Astrocyte (in vitro differentiated cells and primary cell): Measurements from ENCODE around the gene TSC22D3. TPM values are rescaled to one million over a fixed set of nuclear protein-coding genes. Genes with fewer than 3 reads are reported as not detected.

Experiments used
- DNase-seq: peaks from one replicate; pipeline ENCODE4 v3.0.0-alpha.2; 2010; ENCODE audit warnings: low read depth
- FAIRE-seq: peaks from 2 replicates; lab custom pipeline; 2011; peaks lifted over from hg19 to GRCh38; lab: Jason Lieb, UNC
- H2AFZ ChIP-seq: 2 replicates; pipeline ENCODE4 v1.6.0; 2012; ENCODE audit warnings: low read depth, low read length, inconsistent platforms
- H3K27ac ChIP-seq: 2 replicates; pipeline ENCODE4 v1.5.1; 2011; ENCODE audit warnings: low read depth, low read length, inconsistent platforms
- H3K27me3 ChIP-seq: 2 replicates; pipeline ENCODE4 v1.6.0; 2011; ENCODE audit warnings: low read length, inconsistent platforms; ENCODE audit not compliant: insufficient read depth
- H3K36me3 ChIP-seq: 2 replicates; pipeline ENCODE4 v1.5.1; 2011; ENCODE audit warnings: low read length, inconsistent platforms; ENCODE audit not compliant: insufficient read depth
- H3K4me1 ChIP-seq: 2 replicates; pipeline ENCODE4 v1.5.1; 2011; ENCODE audit warnings: low read length, inconsistent platforms; ENCODE audit not compliant: insufficient read depth
- H3K4me2 ChIP-seq: 2 replicates; pipeline ENCODE4 v1.6.0; 2012; ENCODE audit warnings: low read length, inconsistent platforms
- H3K4me3 ChIP-seq: 2 replicates; pipeline ENCODE4 v1.5.1; 2011; ENCODE audit warnings: low read depth, mild to moderate bottlenecking, low read length, inconsistent platforms; ENCODE audit not compliant: insufficient read depth
- H3K79me2 ChIP-seq: 2 replicates; pipeline ENCODE4 v1.6.0; 2012; ENCODE audit warnings: mild to moderate bottlenecking, low read length, inconsistent platforms; ENCODE audit not compliant: insufficient read depth
- H3K9ac ChIP-seq: 2 replicates; pipeline ENCODE4 v1.6.0; 2012; ENCODE audit warnings: mild to moderate bottlenecking, low read length, inconsistent platforms
- H3K9me3 ChIP-seq: 2 replicates; pipeline ENCODE4 v1.5.1; 2012; ENCODE audit warnings: low read depth, mild to moderate bottlenecking, low read length, inconsistent platforms; ENCODE audit not compliant: insufficient read depth
- H4K20me1 ChIP-seq: 2 replicates; pipeline ENCODE4 v1.6.0; 2012; ENCODE audit warnings: low read length, inconsistent platforms; ENCODE audit not compliant: insufficient read depth
- H3K27ac Mint-ChIP-seq: one replicate; pipeline ENCODE4 v1.8.0; 2021; ENCODE audit warnings: mild to moderate bottlenecking, mixed read lengths; ENCODE audit not compliant: unreplicated experiment
- H3K27me3 Mint-ChIP-seq: one replicate; pipeline ENCODE4 v1.8.0; 2021; ENCODE audit warnings: low read depth, mixed read lengths; ENCODE audit not compliant: unreplicated experiment
- H3K36me3 Mint-ChIP-seq: one replicate; pipeline ENCODE4 v1.8.0; 2021; ENCODE audit warnings: low read depth, mixed read lengths; ENCODE audit not compliant: unreplicated experiment
- H3K4me1 Mint-ChIP-seq: one replicate; pipeline ENCODE4 v1.8.0; 2021; ENCODE audit warnings: low read depth, mixed read lengths; ENCODE audit not compliant: unreplicated experiment
- H3K4me3 Mint-ChIP-seq: one replicate; pipeline ENCODE4 v1.8.0; 2021; ENCODE audit warnings: mild to moderate bottlenecking, moderate library complexity, mixed read lengths; ENCODE audit not compliant: unreplicated experiment
- H3K9me3 Mint-ChIP-seq: one replicate; pipeline ENCODE4 v1.8.0; 2021; ENCODE audit warnings: mild to moderate bottlenecking, mixed read lengths; ENCODE audit not compliant: unreplicated experiment
- CTCF ChIP-seq: IDR thresholded peaks from 2 replicates; pipeline ENCODE4 v1.5.1; 2011; ENCODE audit warnings: low read depth, mild to moderate bottlenecking, inconsistent platforms, low read length, moderate library complexity; ENCODE audit not compliant: insufficient read depth
- EZH2 ChIP-seq: IDR thresholded peaks from 2 replicates; pipeline ENCODE4 v1.6.1; 2012; ENCODE audit warnings: mild to moderate bottlenecking, low read length, inconsistent platforms; ENCODE audit not compliant: insufficient read depth
- total RNA-seq: library from RNA; stranded (reverse); gene quantifications from 2 replicates; pipeline ENCODE4 v1.2.1, GENCODE V29; 2021

TSC22D3 gene
- total RNA-seq, 1 donor from 2014 or later = 30.7 TPM

- H3K9ac ChIP-seq = no peak overlapping the region
- Mint-ChIP-seq H3K9me3 (no peaks in the 10 kb centered on the region), H3K27ac (peak overlapping the region; percentile 47), H3K4me1 (peaks cover 24% of the 10 kb centered on the region), H3K27me3 (no peaks in the 10 kb centered on the region), H3K4me3 (no peak overlapping the region), H3K36me3 (no peaks in the 10 kb centered on the region)
- H2AFZ ChIP-seq = no peak overlapping the region
- no peaks in the 10 kb centered on the region for H3K9me3 ChIP-seq
- H3K4me1 ChIP-seq = peaks cover 6% of the 10 kb centered on the region
- no peak overlapping the region for H3K27ac ChIP-seq
- DNase-seq (peak; percentile 65), FAIRE-seq (peak; percentile 88)
- TF ChIP-seq EZH2 (no peak), CTCF (no peak)
- no peaks in the 10 kb centered on the region for H3K79me2 ChIP-seq
- H3K4me3 ChIP-seq = no peak overlapping the region
- peak overlapping the region; percentile 57 for H3K4me2 ChIP-seq
- no peaks in the 10 kb centered on the region for H3K27me3 ChIP-seq
- no peaks in the 10 kb centered on the region for H4K20me1 ChIP-seq
- no peaks in the 10 kb centered on the region for H3K36me3 ChIP-seq
These were observed 43.6 kb downstream of the TSC22D3 start for GRCh38 chrX:107731831-107732502.

GRCh38 chrX:107730991-107731766 is 44.4 kb downstream of the TSC22D3 start:
- Histone ChIP-seq H2AFZ (no peak overlapping the region), H3K4me2 (peak overlapping the region; percentile 57), H4K20me1 (no peaks in the 10 kb centered on the region), H3K4me1 (peaks cover 6% of the 10 kb centered on the region), H3K27ac (no peak overlapping the region), H3K4me3 (no peak overlapping the region), H3K27me3 (no peaks in the 10 kb centered on the region), H3K36me3 (no peaks in the 10 kb centered on the region), H3K9me3 (no peaks in the 10 kb centered on the region), H3K9ac (no peak overlapping the region), H3K79me2 (no peaks in the 10 kb centered on the region)
- Mint-ChIP-seq H3K36me3 (no peaks in the 10 kb centered on the region), H3K27ac (peak overlapping the region; percentile 53), H3K9me3 (no peaks in the 10 kb centered on the region), H3K4me1 (peaks cover 27% of the 10 kb centered on the region), H3K27me3 (no peaks in the 10 kb centered on the region), H3K4me3 (no peak overlapping the region)
- TF ChIP-seq EZH2 (no peak), CTCF (no peak)
- DNase-seq = peak; percentile 56
- FAIRE-seq = peak; percentile 32
